AG20443 (cell line): ENCODE results near the gene ZNF502.
"Not testable (repeated sequence)": the region's sequence is repeated elsewhere in the genome, so short reads cannot be mapped to it uniquely, and the experiment has no call there.

Experiments
- DNase-seq: peaks from one replicate; pipeline ENCODE4 v3.0.0; 2012; ENCODE audit warnings: low spot score, mixed read lengths

ZNF502 gene

GRCh38 chr3:44712455-44713075 lies at the start of gene ZNF502:
Gene ZNF502 (plus strand): TSS chr3:44712660. CDS start chr3:44720262, 7,602 bp downstream.
- peak; percentile 95 for DNase-seq

GRCh38 chr3:44665173-44665572 lies 47.3 kb upstream of the ZNF502 start:
- DNase-seq = no peak

- DNase-seq = no peak
These were observed 46.1 kb upstream of the ZNF502 start for GRCh38 chr3:44666346-44666745.

GRCh38 chr3:44669760-44670159 lies 42.7 kb upstream of the ZNF502 start:
- DNase-seq = no peak

GRCh38 chr3:44673466-44673865 lies 39.0 kb upstream of the ZNF502 start:
- not testable (repeated sequence) for DNase-seq

GRCh38 chr3:44674211-44674610 lies 38.2 kb upstream of the ZNF502 start:
- DNase-seq = no peak

- no peak for DNase-seq
These were observed 33.9 kb upstream of the ZNF502 start for GRCh38 chr3:44678480-44679116.

- DNase-seq = no peak
These were observed 31.5 kb upstream of the ZNF502 start for GRCh38 chr3:44680921-44681455.

- peak; percentile 23 for DNase-seq
These were observed 30.1 kb upstream of the ZNF502 start for GRCh38 chr3:44682182-44682896.

GRCh38 chr3:44685128-44685800 lies 27.2 kb upstream of the ZNF502 start:
- peak; percentile 94 for DNase-seq

- no peak for DNase-seq
These were observed 24.6 kb upstream of the ZNF502 start for GRCh38 chr3:44687898-44688297.

- no peak for DNase-seq
These were observed 9.0 kb downstream of the ZNF502 start for GRCh38 chr3:44721231-44722102.

GRCh38 chr3:44722103-44722401 lies 9.6 kb downstream of the ZNF502 start:
- no peak for DNase-seq

GRCh38 chr3:44729384-44729910 lies 17.0 kb downstream of the ZNF502 start, which contains the start of gene ZNF501:
Gene ZNF501 (plus strand): TSS chr3:44729635. CDS start chr3:44734422, 4,787 bp downstream.
- peak; percentile 95 for DNase-seq

- no peak for DNase-seq
These were observed 22.2 kb downstream of the ZNF502 start for GRCh38 chr3:44734646-44735168.

GRCh38 chr3:44761101-44761423 lies 48.6 kb downstream of the ZNF502 start:
- DNase-seq = no peak

GRCh38 chr3:44761424-44762169 lies 49.1 kb downstream of the ZNF502 start, which contains the start of the genes KIAA1143 and KIF15:
Gene KIAA1143 (minus strand): TSS chr3:44761619. CDS start chr3:44761602, 17 bp downstream.
Gene KIF15 (plus strand): TSS chr3:44761794. CDS start chr3:44761866, 72 bp downstream.
- DNase-seq = peak; percentile 99

GRCh38 chr3:44762170-44762677 lies 49.8 kb downstream of the ZNF502 start:
- peak; percentile 11 for DNase-seq

GRCh38 chr3:44762690-44763089 lies 50.2 kb downstream of the ZNF502 start:
- DNase-seq = no peak

GRCh38 chr3:44764248-44764647 lies 51.8 kb downstream of the ZNF502 start:
- DNase-seq = no peak
